ENCODE results near the gene MAPK13.
"Not testable (repeated sequence)": the region's sequence is repeated elsewhere in the genome, so short reads cannot be mapped to it uniquely, and the experiment has no call there.

MAPK13 gene

GRCh38 chr6:36123270-36124139, 6.8 kb upstream of the MAPK13 start:
- TF ChIP-seq, protein P1, sequence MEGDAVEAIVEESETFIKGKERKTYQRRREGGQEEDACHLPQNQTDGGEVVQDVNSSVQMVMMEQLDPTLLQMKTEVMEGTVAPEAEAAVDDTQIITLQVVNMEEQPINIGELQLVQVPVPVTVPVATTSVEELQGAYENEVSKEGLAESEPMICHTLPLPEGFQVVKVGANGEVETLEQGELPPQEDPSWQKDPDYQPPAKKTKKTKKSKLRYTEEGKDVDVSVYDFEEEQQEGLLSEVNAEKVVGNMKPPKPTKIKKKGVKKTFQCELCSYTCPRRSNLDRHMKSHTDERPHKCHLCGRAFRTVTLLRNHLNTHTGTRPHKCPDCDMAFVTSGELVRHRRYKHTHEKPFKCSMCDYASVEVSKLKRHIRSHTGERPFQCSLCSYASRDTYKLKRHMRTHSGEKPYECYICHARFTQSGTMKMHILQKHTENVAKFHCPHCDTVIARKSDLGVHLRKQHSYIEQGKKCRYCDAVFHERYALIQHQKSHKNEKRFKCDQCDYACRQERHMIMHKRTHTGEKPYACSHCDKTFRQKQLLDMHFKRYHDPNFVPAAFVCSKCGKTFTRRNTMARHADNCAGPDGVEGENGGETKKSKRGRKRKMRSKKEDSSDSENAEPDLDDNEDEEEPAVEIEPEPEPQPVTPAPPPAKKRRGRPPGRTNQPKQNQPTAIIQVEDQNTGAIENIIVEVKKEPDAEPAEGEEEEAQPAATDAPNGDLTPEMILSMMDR (IDR thresholded peaks at IDR 0.05; ENCODE audit: borderline replicate concordance, insufficient read depth, low read depth, low read length), result peak; percentile 84
- no peak overlapping the region for H3K4me3 ChIP-seq (ENCODE audit: low read depth, low read length)

DNA sequence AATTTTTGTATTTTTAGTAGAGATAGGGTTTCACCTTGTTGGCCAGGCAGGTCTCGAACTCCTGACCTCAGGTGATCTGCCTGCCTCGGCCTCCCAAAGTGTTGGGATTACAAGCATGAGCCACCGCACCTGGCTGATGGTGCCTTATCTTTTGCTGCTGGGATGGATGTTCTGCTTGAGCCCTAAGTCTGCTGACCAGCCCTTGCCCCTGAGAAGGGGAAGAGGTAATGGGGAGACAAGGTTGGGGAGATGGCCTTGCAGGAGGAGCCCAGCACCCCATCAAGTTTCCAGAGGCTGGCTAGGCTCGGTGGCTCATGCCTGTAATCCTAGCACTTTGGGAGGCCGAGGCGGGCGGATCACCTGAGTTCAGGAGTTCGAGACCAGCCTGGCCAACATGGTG, 6.0 kb upstream of the MAPK13 start:
- not testable (repeated sequence) for H3K4me3 ChIP-seq (ENCODE audit: low read depth, low read length)

GRCh38 chr6:36124881-36125280, 5.4 kb upstream of the MAPK13 start:
- TF ChIP-seq, protein P1 (IDR thresholded peaks at IDR 0.05; ENCODE audit: borderline replicate concordance, insufficient read depth, low read depth, low read length), result no peak
- no peak overlapping the region for H3K4me3 ChIP-seq (ENCODE audit: low read depth, low read length)

GRCh38 chr6:36125575-36125974, 4.7 kb upstream of the MAPK13 start:
- TF ChIP-seq, protein P1 (IDR thresholded peaks at IDR 0.05; ENCODE audit: borderline replicate concordance, insufficient read depth, low read depth, low read length), result no peak
- H3K4me3 ChIP-seq (ENCODE audit: low read depth, low read length), result no peak overlapping the region

DNA sequence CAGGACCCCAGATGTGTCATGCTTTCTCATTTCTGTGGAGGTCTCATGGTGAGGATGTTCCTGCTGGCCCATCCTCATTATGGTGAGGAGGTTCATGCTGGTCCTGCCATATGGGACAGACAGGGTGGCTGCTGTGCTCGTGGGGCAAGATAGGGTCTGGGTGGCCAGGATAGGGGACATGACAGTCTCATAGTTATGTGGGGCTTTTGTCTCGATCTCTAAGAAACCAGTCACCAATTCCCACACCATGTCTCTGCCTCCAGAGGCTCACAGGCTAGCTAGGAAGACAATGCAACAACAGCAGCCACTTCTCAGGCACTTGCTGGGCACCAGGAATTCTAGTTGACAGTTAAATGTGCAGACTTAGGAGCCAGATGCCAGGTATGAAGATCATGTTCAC, 4.2 kb upstream of the MAPK13 start:
- TF ChIP-seq, protein P1 (IDR thresholded peaks at IDR 0.05; ENCODE audit: borderline replicate concordance, insufficient read depth, low read depth, low read length), result no peak
- H3K4me3 ChIP-seq (ENCODE audit: low read depth, low read length), result no peak overlapping the region

- H3K4me3 ChIP-seq (ENCODE audit: low read depth, low read length), result no peak overlapping the region
- TF ChIP-seq, protein P1 (IDR thresholded peaks at IDR 0.05; ENCODE audit: borderline replicate concordance, insufficient read depth, low read depth, low read length), result no peak
Measured at GRCh38 chr6:36126553-36127458, 3.5 kb upstream of the MAPK13 start.

DNA sequence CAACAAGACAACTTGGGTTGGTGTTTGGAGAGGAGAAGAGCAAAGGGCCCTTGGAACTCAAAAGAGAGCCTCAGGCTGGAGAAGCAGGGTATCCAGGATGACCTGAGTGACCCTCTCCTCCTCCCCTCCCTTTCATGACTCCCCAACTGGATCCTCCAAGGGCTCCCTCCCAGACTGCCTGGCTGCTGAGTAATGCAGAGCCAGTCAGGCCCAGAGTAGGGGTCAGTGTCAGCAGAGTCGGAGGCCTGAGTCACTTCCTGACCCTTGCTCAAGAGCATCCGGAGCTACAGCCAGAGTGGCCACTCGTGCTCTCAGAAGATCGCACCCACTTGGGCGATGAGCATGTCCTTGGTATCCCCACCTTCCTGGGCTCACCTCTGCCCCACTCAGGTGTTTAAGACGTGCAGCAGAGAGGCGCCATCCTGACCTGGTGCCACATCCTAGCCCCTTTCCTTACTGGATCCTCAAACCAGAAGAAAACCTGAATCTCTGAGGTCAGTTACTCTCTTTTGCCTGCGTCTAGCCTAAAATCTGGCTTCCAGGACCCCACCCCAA, 2.8 kb upstream of the MAPK13 start:
- TF ChIP-seq, protein P1 (IDR thresholded peaks at IDR 0.05; ENCODE audit: borderline replicate concordance, insufficient read depth, low read depth, low read length), result no peak
- no peak overlapping the region for H3K4me3 ChIP-seq (ENCODE audit: low read depth, low read length)
